Rectal smooth muscle tissue (tissue), 1 donor: ENCODE measurements around the gene PAPOLG.

Experiments used
- H3K27ac ChIP-seq: one replicate; pipeline ENCODE4 v1.7.0; 2013; ENCODE audit warnings: low read depth, low read length, inconsistent platforms
- H3K27me3 ChIP-seq: one replicate; pipeline ENCODE4 v1.7.0; 2013; ENCODE audit warnings: low read length; ENCODE audit not compliant: control insufficient read depth, insufficient read depth
- H3K36me3 ChIP-seq: one replicate; pipeline ENCODE4 v1.7.0; 2013; ENCODE audit warnings: low read length; ENCODE audit not compliant: control insufficient read depth, insufficient read depth
- H3K4me1 ChIP-seq: one replicate; pipeline ENCODE4 v1.7.0; 2013; ENCODE audit warnings: low read length; ENCODE audit not compliant: control insufficient read depth, insufficient read depth
- H3K4me3 ChIP-seq: one replicate; pipeline ENCODE4 v1.7.0; 2013; ENCODE audit warnings: low read length
- H3K9ac ChIP-seq: one replicate; pipeline ENCODE4 v1.7.0; 2013; ENCODE audit warnings: low read length

The PAPOLG gene

GRCh38 chr2:60756097-60757087 lies at the start of gene PAPOLG:
PAPOLG (plus strand) TSS chr2:60756268; CDS start chr2:60756479, 211 bp downstream.
- Histone ChIP-seq H3K4me3 (peak within 1 kb of the TSS; percentile 87), H3K27ac (peak within 1 kb of the TSS; percentile 87), H3K9ac (peak within 1 kb of the TSS; percentile 79), H3K4me1 (no peaks in the 10 kb centered on the region), H3K27me3 (no peaks in the 10 kb centered on the region), H3K36me3 (no peaks in the 10 kb centered on the region)

GRCh38 chr2:60707750-60708371 lies 48.2 kb upstream of the PAPOLG start:
- Histone ChIP-seq H3K9ac (no peak overlapping the region), H3K27ac (no peak overlapping the region), H3K36me3 (no peaks in the 10 kb centered on the region), H3K4me3 (no peak overlapping the region), H3K27me3 (no peaks in the 10 kb centered on the region), H3K4me1 (no peaks in the 10 kb centered on the region)

- no peak overlapping the region for H3K9ac ChIP-seq
- no peaks in the 10 kb centered on the region for H3K4me1 ChIP-seq
- H3K36me3 ChIP-seq: no peaks in the 10 kb centered on the region
- H3K4me3 ChIP-seq: no peak overlapping the region
- H3K27me3 ChIP-seq: no peaks in the 10 kb centered on the region
- no peak overlapping the region for H3K27ac ChIP-seq
These were observed 47.3 kb upstream of the PAPOLG start for GRCh38 chr2:60708630-60709320.

- H3K36me3 ChIP-seq: no peaks in the 10 kb centered on the region
- no peak overlapping the region for H3K4me3 ChIP-seq
- H3K9ac ChIP-seq: no peak overlapping the region
- H3K4me1 ChIP-seq: no peaks in the 10 kb centered on the region
- H3K27me3 ChIP-seq: no peaks in the 10 kb centered on the region
- no peak overlapping the region for H3K27ac ChIP-seq
These were observed 45.4 kb upstream of the PAPOLG start for GRCh38 chr2:60710707-60711106.

GRCh38 chr2:60715561-60715960 lies 40.5 kb upstream of the PAPOLG start:
- H3K4me1 ChIP-seq: no peaks in the 10 kb centered on the region
- H3K27ac ChIP-seq: no peak overlapping the region
- no peaks in the 10 kb centered on the region for H3K36me3 ChIP-seq
- H3K4me3 ChIP-seq: no peak overlapping the region
- H3K27me3 ChIP-seq: no peaks in the 10 kb centered on the region
- H3K9ac ChIP-seq: no peak overlapping the region

DNA sequence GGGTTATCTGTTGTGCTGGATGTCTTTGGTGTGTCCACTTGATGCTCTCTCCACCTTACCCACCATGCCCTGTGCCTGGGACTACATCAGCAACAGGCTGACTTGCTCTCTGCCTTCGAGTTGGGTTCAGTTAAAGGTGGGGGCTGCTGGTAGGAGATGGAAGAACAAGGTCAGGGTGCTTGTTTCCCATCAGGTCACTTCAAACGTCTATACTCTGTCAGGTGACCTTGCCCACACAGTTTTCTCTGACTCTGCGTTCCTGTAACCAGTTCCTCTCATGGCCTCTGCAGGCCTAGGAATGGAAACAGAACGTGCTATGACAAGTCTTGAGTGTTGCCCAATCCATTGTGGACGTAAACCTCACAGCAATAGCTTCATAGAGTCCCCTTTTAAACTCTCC lies 38.4 kb upstream of the PAPOLG start:
- Histone ChIP-seq H3K27ac (no peak overlapping the region), H3K4me3 (no peak overlapping the region), H3K4me1 (no peaks in the 10 kb centered on the region), H3K36me3 (no peaks in the 10 kb centered on the region), H3K9ac (no peak overlapping the region), H3K27me3 (no peaks in the 10 kb centered on the region)

DNA sequence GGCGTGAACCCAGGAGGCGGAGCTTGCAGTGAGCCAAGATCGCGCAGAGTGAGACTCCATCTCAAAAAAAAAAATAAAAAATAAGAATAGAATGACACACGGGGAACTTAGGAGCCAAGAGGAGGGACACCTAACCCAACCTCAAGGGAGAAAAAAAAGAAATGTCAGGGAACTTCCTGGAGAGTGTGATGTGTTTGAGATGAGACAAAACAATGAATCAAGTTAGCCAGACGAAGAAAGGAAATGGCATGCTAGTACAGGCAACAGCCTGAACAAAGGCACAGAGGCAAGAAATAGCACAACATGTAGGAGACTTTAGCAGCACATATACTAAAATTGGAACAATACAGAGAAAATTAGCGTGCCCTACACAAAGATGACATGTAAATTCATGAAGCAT lies 36.7 kb upstream of the PAPOLG start:
- Histone ChIP-seq H3K9ac (no peak overlapping the region), H3K27me3 (no peaks in the 10 kb centered on the region), H3K27ac (no peak overlapping the region), H3K4me1 (no peaks in the 10 kb centered on the region), H3K4me3 (no peak overlapping the region), H3K36me3 (no peaks in the 10 kb centered on the region)

DNA sequence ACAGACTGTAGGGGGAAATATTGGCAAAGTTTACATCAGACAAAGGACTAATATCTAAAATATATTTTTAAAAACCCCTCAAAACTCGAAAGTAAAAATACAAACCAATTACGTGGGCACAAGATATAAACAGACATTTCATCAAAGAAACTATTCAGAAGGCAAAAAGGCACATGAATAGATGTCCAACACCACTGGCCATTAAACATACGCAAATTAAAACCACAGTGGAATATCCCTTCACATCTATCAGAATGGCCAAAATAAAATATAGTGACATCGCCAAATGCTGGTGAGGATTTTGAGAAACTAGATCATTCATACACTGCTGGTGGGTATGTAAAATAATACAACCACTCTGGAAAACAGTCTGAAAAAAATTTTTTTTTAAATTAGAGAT lies 30.6 kb upstream of the PAPOLG start:
- Histone ChIP-seq H3K27ac (no peak overlapping the region), H3K27me3 (no peaks in the 10 kb centered on the region), H3K4me1 (no peaks in the 10 kb centered on the region), H3K9ac (no peak overlapping the region), H3K36me3 (no peaks in the 10 kb centered on the region), H3K4me3 (no peak overlapping the region)

GRCh38 chr2:60728855-60729254 lies 27.2 kb upstream of the PAPOLG start:
- H3K27ac ChIP-seq: no peak overlapping the region
- H3K4me1 ChIP-seq: no peaks in the 10 kb centered on the region
- no peak overlapping the region for H3K9ac ChIP-seq
- H3K4me3 ChIP-seq: no peak overlapping the region
- no peaks in the 10 kb centered on the region for H3K27me3 ChIP-seq
- no peaks in the 10 kb centered on the region for H3K36me3 ChIP-seq

- Histone ChIP-seq H3K36me3 (no peaks in the 10 kb centered on the region), H3K4me1 (no peaks in the 10 kb centered on the region), H3K27ac (no peak overlapping the region), H3K4me3 (peak overlapping the region; percentile 45), H3K27me3 (no peaks in the 10 kb centered on the region), H3K9ac (no peak overlapping the region)
These were observed 20.4 kb upstream of the PAPOLG start for GRCh38 chr2:60735496-60736250.

GRCh38 chr2:60738679-60739078 lies 17.4 kb upstream of the PAPOLG start:
- Histone ChIP-seq H3K4me1 (no peaks in the 10 kb centered on the region), H3K36me3 (no peaks in the 10 kb centered on the region), H3K27ac (no peak overlapping the region), H3K27me3 (no peaks in the 10 kb centered on the region), H3K4me3 (no peak overlapping the region), H3K9ac (no peak overlapping the region)

DNA sequence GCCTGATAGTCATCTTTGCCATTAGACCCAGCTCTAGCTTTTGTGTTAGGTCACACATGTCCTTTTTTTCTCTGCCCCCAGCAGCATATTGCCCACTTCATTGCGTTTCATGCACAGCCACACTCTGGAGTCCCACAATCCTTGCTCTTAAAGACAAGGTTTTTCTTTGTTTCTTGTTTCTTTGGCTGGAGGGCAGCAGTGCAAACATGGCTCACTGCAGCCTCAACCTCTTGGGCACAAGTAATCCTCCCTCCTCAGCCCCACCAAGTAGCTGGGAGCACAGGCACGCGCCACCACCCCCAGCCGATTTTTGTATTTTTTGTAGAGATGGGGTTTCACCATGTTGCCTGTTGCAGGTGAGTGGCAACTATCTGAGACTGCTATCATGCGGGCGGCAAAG lies 16.9 kb upstream of the PAPOLG start:
- Histone ChIP-seq H3K36me3 (no peaks in the 10 kb centered on the region), H3K4me1 (no peaks in the 10 kb centered on the region), H3K27ac (no peak overlapping the region), H3K9ac (no peak overlapping the region), H3K4me3 (no peak overlapping the region), H3K27me3 (no peaks in the 10 kb centered on the region)
